H1 (cell line): ENCODE results near the gene JAG1. TPM values are rescaled to one million over a fixed set of nuclear protein-coding genes. Genes with fewer than 3 reads are reported as not detected.

Experiments used
- ATF2 ChIP-seq: IDR thresholded peaks from 2 replicates; pipeline ENCODE4 v1.6.1; 2012; ENCODE audit warnings: low read length, inconsistent platforms
- BACH1 ChIP-seq: IDR thresholded peaks from 2 replicates; pipeline ENCODE4 v1.6.1; 2012; ENCODE audit warnings: low read length, improper control_type of control experiment
- CHD7 ChIP-seq: fragments of 300-600 bp; sonication (generic); IDR thresholded peaks from 2 replicates; pipeline ENCODE4 v1.7.1; 2012; ENCODE audit warnings: low read length, moderate library complexity, mild to moderate bottlenecking, inconsistent platforms; ENCODE audit not compliant: insufficient replicate concordance
- KDM4A ChIP-seq: IDR thresholded peaks from one replicate; pipeline ENCODE4 v1.7.1; 2012; ENCODE audit warnings: low read depth, mild to moderate bottlenecking, moderate library complexity, low read length, inconsistent platforms; ENCODE audit not compliant: severe bottlenecking
- MAX ChIP-seq: IDR thresholded peaks from 2 replicates; pipeline ENCODE4 v1.6.1; 2012; ENCODE audit warnings: inconsistent platforms
- RAD21 ChIP-seq, 2 experiments: IDR thresholded peaks in 1 of 2; conservative IDR thresholded peaks in 1 of 2; 2 replicates each; pipeline ENCODE4 v1.6.1; 2011; ENCODE audit warnings: low read depth in 2 of 2, low read length in 2 of 2, improper control_type of control experiment in 1 of 2, inconsistent platforms in 1 of 2, mild to moderate bottlenecking in 1 of 2, moderate library complexity in 1 of 2
- polyA plus RNA-seq, 7 experiments: library from polyadenylated mRNA; depleted of rRNA in 3 of 7; stranded (reverse) in 5 of 7; unstranded in 2 of 7; fragments of >200 nt in 5 of 7; fragments of 200-250 nt in 2 of 7; gene quantifications; 1 replicate in 5 of 7; 2 replicates in 1 of 7; 4 replicates in 1 of 7; pipeline versions ENCODE4 v1.2.1 to v1.2.3, GENCODE V29; 2011 to 2013; ENCODE audit warnings: missing spikeins in 2 of 7, mixed read lengths in 2 of 7
- total RNA-seq: library from RNA; stranded (reverse); fragmentation: NEBNext Ultra II Directional; extraction: Animal tissue kit (Norgen Biotek cat#: 25700); gene quantifications from 2 replicates; pipeline ENCODE4 v1.2.1, GENCODE V29; 2021

JAG1 gene
- total and polyA plus RNA-seq, 2 of the 8 experiments (the other 6 are each of a cell fraction or from before 2014, with no cell fraction given) = 13.5 to 27.3 TPM

GRCh38 chr20:10621149-10621548 is 52.6 kb downstream of the JAG1 start (continued):
- TF ChIP-seq MAX = no peak
- TF ChIP-seq RAD21 (IDR thresholded peaks at IDR 0.05 in 1 of 2, conservative IDR thresholded peaks at IDR 0.05 in 1 of 2; ENCODE audit: low read depth in 2 of 2, low read length in 2 of 2) = no peak
- TF ChIP-seq BACH1 = no peak
- no peak for TF ChIP-seq KDM4A
- TF ChIP-seq ATF2 = no peak
- no peak for TF ChIP-seq CHD7
